Transverse colon (tissue), 4 donors: ENCODE results near the gene POLD2.

ENCODE experiments used
- POLR2A ChIP-seq: fragments of 450-650 bp; IDR thresholded peaks from one replicate; pipeline ENCODE4 v1.6.1; 2016; ENCODE audit warnings: antibody characterized with exemption, mild to moderate bottlenecking, moderate library complexity
- POLR2AphosphoS5 ChIP-seq, 3 donors: sonication (generic); formaldehyde crosslinking; IDR thresholded peaks; one replicate each; pipeline ENCODE4 v1.6.1; 2016; ENCODE audit warnings: antibody characterized with exemption in 3 of 3
- TF ChIP-seq, protein P1 (sequence below), 5 experiments: fragments of 200-600 bp in 3 of 5; fragments of 450-650 bp in 2 of 5; sonication (generic) in 3 of 5; IDR thresholded peaks; 1 replicate in 2 of 5; 2 replicates in 3 of 5; pipeline ENCODE4 v1.5.1; 2016 to 2017; ENCODE audit warnings: antibody characterized with exemption in 5 of 5, inconsistent platforms in 3 of 5, mild to moderate bottlenecking in 2 of 5, moderate library complexity in 1 of 5

DNA sequence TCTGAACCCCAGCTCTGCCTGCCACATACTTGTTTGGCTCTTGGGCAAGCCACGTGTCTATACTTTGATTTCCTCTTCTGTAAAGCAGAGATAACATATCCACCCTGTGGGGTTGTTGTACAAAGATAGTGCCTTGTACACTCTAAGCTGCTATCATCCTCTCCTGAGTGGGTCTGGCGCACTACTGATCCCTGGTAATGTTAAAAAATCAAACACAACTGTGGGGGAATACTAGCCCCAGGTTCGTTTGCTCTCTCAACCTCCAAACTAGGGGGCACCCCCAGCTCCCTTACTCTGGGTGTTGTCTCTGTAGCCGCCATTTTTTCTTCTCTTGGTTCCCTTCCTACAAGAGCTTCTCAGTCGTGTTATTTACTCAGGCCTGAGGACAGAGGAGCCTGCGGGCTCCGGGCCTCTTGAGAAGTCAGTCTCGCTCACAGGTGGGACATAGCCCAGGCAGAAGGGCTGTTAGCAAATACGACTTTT is 42.0 kb downstream of the POLD2 start:
- TF ChIP-seq, protein P1, sequence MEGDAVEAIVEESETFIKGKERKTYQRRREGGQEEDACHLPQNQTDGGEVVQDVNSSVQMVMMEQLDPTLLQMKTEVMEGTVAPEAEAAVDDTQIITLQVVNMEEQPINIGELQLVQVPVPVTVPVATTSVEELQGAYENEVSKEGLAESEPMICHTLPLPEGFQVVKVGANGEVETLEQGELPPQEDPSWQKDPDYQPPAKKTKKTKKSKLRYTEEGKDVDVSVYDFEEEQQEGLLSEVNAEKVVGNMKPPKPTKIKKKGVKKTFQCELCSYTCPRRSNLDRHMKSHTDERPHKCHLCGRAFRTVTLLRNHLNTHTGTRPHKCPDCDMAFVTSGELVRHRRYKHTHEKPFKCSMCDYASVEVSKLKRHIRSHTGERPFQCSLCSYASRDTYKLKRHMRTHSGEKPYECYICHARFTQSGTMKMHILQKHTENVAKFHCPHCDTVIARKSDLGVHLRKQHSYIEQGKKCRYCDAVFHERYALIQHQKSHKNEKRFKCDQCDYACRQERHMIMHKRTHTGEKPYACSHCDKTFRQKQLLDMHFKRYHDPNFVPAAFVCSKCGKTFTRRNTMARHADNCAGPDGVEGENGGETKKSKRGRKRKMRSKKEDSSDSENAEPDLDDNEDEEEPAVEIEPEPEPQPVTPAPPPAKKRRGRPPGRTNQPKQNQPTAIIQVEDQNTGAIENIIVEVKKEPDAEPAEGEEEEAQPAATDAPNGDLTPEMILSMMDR (IDR thresholded peaks at IDR 0.05), result no peak
- TF ChIP-seq POLR2AphosphoS5 (IDR thresholded peaks at IDR 0.05) (no peak), POLR2A (no peak)
